Renal cortical epithelial cell (primary cell): ENCODE results near the gene CAPN9. TPM values are rescaled to one million over a fixed set of nuclear protein-coding genes. Genes with fewer than 3 reads are reported as not detected.
"Not testable (repeated sequence)": the region's sequence is repeated elsewhere in the genome, so short reads cannot be mapped to it uniquely, and the experiment has no call there.

Source experiments
- DNase-seq: peaks from one replicate; pipeline ENCODE4 v3.0.0-alpha.2; 2011; ENCODE audit warnings: low read depth
- total RNA-seq: library from RNA; depleted of rRNA; stranded (reverse); fragments of >200 nt; gene quantifications from 2 replicates; pipeline ENCODE4 v1.2.3, GENCODE V29; 2014

The CAPN9 gene
- total RNA-seq, 1 donor from 2014 or later, result 0.05 TPM

DNA sequence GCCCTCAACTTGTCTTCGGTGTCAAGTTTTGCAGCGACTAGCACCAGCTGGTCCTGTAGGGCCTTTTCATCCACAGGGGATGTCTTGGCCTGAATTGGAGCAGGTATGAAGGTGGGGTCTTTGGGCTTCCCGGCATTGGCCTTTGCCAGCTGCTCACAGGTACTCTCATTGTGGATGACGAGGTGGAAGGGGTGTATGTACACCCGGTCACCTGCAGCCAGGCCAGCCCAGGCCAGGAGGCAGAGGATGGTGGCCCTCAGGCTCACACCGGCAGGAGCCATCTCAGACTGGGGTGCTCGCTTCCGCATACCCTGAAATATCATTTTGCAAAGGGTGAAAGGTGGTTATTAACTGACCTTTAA lies 36.7 kb upstream of the CAPN9 start:
- DNase-seq, result no peak

DNA sequence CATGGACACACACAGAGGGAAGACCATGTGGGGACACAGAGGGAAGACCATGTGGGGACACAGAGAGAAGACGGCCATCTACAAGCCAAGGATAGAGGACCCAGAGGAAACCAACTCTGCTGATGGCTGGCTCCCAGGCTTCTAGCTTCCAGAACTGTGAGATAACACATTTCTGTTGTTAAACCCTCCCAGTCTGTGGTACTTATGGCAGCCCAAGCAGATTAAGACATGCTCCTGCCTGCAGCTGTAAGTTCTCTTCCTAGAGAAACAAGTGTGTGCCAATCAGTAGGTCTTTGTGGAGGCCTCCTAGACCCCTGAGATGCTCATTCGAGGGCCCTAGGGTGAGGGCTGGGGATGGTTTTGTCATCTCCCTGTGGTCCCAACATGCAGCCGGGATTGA lies 35.9 kb upstream of the CAPN9 start:
- no peak for DNase-seq

DNA sequence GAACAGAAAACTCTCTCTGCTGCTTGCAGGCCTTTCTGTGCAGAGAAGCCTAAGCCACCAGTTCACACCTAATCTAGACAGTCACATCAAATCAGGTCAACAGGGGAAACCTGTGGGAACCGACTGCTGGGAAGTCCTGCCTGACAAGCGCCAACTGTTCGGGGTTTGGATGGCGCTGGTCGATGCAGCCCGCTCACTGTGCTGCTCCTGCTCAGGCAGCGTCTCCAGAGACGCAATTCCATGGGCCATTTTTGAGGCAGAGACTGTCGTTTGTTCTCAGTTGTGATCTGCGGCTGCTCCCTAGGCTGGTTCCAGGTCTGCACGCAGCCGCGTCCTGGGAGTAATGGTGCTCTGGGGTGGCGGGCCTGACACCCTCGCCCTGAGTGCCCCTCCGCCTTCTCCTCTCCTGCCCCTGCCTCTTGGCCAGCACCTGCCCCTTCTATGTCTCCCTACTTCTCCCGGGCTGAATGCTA lies 34.7 kb upstream of the CAPN9 start:
- no peak for DNase-seq

DNA sequence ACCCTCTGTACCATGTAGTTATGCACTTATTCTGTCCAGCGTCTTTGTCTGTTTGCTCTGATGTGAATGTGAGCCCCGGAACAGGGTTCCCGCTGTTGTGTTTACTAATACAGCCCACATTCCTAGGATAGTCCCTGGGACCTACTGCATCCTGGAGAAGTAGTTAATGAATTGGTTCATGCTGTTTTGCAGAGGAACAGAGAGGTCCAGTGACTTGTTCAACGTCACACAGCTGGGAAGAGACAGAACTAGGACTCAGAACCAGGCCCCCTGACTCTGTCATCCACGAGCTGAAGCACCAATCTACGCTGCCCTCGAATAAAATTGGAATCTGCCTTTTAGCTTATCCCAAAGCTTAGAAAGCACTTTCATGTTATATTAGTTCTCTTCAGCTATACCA lies 34.0 kb upstream of the CAPN9 start:
- no peak for DNase-seq

DNA sequence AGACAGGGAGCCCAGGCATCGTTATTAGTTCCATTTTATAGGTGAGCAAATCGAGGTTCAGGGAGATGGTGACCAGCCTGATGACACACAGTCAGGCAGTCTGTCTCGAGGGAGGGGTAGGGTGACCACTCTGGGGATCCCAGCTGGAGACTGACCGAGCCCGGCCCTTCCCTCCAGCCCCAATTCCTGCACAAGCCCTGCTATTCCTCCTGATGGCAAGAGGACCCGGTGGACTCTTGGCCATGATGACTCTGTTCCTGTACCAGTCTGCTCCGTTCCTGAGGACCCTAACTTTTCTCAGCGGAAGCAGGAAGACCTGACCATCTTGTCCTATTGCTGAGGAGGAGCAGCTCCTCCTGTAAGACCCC lies 33.7 kb upstream of the CAPN9 start:
- no peak for DNase-seq

DNA sequence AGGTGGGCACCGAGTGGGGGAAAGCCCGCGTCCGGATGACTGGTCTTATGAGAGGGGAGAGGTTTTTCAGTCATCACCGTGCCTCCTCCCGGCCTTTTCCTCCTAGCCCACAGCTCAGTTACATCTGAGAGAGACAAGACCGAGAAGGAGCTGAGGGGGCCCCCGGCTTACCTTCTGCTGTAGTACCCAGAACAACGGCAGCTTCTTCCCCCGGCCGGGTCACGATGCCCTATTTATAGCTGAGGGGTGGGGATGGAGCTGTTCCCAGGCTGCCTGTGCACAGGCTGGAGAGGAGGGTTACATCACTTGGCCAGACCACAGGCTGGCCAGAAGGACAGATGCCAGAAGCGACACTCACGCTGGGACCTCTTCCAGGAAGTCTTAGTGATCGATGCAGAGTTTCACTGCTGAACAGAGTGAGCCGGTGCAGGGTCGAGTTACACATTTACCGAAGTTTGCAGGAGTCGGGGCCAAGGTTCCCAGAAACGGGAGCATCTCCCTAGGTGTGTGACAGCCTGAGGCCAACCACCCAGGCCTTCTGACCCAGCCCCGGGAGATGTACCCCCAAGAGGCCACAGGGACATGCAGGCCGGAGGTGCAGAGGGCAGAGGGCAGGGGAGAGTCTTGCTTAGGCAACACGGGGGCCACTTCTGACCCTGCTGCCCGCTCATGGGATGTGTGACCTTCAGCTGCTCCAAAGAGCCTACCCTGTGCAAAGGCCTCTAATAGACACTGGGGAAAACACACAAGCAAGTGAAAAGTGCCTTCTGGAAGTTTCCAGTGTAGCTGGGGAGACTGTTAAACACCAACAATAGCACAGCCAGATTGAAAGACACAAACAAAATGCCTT lies 33.0 kb upstream of the CAPN9 start, which contains the start of gene AGT:
Gene AGT (minus strand): TSS at position 208 of the 850 bp plus-strand sequence. CDS start 3,299 bp downstream, outside the sequence.
- DNase-seq, result peak; percentile 83

DNA sequence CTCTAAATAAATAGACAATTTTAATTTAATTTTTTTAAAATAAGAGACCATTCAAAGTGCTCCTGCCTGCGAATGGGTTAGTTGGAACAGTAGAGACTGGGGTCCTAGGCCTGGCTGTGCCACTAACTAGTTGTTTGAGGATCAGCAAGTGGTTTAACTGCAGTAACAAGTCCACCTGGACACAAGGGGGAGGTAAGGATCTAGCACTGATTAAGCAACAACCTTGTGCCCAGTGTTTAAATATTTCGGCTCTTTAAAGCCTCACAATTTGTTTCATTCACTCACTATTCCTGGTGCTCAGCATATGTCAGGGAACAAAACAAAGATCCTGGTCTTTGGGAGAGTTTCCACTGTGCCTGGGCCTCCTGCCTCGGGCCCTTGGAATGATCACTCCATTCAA lies 31.7 kb upstream of the CAPN9 start:
- peak; percentile 18 for DNase-seq

DNA sequence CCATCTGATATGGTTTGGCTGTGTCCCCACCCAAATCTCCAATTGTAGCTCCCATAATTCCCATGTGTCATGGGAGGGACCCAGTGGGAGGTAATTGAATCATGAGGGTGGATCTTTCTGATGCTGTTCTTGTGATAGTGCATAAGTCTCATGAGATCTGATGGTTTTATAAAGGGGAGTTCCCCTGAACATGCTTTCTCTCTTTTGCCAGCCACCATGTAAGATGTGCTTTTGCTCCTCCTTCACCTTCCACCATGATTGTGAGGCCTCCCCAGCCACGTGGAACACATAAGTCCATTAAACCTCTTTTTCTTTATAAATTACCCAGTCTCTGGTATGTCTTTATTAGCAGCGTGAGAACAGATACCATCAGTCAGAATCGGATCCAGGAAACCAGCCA lies 30.7 kb upstream of the CAPN9 start:
- not testable (repeated sequence) for DNase-seq

DNA sequence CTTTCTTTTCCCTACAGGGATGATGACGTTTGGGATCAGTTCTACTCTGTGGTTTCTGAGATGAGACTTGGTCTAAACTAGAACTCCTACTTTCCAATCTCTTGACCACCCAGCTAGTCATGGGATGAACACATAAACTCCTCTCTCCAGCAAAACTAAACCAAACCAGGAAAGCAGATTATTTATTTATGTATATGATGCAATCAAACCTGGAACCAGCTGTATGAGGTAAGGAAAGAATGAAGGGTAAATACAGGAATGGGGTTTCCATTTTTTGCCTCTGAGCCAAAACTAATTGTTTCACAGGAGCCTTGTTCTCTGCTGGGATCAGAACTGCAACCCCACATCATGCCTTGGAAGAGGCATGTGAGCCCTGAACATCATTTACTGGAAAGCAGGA lies 29.9 kb upstream of the CAPN9 start:
- DNase-seq, result peak; percentile 15

DNA sequence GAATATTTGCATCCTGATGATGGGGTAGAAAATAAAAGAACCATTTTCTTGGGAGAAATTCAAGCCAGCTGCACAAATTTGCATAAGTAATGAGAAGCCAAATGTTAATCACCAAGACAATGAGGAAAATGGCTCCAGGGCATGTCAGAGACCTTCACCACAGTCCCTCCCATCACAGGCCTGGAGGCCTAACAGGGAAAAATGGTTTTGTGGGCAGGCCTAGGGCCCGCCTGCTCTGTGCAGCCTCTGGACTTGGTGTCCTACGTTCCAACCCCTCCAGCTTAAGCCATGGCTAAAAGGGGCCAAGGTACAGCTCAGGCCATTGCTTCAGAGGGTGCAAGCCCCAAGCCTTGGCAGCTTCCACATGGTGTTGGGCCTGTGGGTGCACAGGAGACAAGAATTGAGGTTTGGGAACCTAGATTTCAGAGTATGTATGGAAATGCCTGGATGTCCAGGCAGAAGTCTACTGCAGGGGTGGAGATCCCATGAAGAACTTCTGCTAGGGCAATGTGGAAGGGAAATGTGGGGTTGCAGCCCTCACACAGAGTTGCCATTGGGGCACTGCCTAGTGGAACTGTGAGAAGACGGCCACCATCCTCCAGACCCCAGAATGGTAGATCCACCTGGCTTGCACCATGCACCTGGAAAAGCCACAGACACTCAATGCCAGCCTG lies 25.2 kb upstream of the CAPN9 start:
- DNase-seq, result not testable (repeated sequence)

DNA sequence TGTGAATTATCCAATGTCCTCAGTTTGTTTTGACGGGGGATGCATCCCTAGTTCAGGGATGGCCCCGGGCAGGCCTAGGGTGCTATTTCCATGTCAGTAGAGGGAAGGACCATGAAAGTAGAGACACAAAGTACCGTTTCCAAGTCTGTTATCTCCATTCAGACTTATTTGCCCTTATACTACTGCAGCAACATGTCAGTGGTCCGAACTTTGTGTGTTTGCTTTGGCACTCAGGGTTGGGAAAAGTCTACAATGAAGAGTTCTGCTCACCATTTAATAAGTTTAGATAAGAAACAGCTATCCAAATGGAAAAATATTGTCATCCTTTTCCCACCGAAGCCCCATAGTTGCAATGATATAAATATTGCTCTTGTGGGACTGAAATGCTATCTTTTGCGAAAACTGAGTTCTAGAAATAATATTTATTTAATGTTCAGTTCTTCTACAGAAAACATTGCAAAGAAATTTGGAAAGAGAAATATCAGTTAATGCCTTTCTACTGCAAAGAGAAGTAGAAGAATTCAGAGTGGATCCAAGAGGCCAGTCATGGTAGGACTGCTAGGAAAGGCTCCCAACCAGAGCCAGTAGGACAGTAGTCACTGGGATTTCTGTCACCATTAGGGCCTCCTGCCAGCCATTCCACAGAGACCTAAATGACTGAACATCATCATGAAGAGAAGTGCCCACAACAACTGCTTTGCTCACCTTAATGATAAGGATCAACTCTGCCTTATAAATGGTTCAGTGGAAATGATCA lies 21.8 kb upstream of the CAPN9 start:
- DNase-seq, result no peak

DNA sequence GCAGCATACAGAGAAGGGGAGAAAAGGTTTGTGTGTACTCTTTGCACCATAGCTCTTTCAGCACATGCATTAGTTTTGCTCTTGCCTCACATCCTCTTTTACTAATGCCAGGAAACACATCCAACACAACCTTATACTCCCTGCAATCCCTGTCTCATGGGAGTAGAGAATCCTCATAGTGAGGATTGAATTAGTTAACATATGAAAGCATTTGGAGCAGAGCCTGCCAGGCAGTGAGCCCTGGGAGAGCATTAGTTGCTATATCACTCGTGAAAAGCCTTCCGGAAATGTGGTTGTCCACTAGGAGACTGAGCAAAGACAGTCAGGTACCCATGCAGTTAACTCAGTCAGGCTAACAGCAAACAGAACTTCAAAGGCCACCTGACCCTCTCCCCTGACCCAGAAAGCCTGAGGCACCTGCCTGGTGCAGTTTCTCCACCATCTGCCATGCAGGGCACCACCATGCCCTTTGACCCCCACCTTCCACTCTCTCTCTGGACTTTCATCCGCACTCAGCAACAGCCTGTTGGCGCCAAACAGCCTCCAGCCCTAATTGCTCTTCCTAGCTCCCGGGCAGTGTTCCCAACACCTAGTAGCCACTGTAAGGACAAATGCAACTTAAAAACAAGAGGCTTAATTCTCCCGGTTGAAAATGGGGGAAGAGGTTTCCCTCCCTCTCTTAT lies 18.3 kb upstream of the CAPN9 start:
- DNase-seq, result peak; percentile 16

DNA sequence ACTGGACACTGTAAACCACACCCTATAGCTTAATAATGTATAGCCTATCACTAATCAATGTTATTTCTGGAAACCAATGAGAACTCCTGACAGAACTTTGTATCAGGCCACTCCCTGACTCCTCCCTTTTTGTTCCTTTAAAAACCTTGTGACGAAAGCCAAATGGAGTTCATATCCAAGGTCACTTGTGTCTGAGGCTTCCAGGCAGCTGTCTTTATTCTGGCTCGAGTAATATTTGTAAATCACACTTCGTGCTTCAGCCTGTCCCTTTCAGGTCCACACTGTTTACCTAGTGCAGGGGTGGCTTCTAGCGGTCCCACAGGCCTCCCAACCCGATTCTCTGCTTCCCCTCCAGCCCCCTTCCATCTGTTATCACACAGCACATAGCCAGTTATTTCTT lies 16.2 kb upstream of the CAPN9 start:
- no peak for DNase-seq

DNA sequence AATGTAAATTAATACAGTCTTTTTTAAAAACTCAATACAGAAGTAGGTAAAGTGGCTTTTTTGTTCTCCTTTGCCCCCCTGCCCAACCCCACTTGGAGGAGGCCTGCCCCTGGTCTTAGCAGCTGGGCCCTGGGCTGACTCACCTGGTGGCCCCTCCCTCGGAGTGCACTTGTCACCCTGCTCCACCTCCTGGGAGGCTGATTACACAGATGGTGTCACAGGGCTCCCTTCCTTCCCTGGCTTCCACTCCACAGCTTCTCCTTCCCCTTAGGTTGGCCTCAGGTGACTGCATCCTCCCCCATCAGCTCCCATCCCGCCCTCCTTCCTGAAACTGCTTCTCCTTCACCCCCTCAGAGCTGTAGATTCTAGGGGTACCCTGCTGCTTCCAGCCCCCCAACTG lies 11.7 kb upstream of the CAPN9 start:
- DNase-seq, result no peak

DNA sequence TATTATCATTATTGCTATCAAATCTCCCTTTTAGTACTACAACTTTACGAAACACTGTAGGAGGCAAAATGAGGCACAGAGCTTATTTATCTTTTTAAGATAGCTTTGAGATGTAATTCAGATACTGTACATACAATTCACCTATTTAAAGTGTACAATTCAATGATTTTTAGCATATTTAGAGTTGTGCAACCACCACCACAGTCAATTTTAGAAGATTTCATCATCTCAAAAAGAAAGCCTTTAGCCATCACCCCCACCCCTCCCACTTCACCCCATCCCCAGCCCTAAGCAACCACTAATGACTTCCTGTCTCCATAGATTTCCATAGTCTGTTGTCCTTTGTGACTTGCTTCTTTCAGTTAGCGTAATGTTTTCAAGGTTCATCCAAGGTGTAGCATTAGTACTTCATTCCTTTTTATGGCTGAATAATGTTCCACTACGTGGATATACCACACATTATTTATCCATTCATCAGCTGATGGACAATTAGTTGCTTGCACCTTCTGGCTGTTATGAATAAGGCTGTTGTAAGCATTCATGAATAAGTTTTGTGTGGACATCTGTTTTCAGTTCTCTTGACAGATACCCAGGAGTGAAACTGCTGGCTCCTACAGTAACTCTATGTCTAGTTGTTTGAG lies 9.4 kb upstream of the CAPN9 start:
- DNase-seq, result no peak

DNA sequence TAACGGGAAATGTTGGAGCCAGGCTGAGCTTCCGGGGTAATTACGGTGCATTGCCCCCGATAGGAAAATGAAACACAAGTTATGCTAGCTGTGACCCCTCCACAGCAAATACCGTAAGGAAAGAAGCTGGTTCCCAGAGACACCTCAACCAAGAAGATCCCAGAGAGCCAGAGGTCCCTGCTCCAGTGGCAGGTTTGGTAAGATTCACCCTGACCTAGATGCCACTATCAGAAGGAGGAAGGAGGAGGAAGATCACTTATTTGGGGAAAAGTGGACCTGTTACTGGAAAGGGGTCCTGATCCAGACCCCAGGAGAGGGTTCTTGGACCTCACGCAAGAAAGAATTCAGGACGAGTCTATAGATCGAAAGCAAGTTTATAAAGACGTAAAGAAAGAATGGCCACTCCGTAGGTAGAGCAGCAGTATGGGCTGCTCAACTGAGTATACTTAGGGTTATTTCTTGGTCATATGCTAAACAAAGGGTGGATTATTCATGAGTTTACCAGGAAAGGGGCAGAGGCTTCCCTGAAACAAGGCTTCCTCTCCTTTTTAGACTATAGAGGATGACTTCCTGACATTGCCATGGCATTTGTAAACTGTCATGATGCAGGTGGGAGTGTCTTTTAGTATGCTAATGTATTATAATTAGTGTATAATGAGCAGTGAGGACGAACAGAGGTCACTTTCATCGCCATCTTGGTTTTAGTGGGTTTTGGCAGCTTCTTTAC lies 7.5 kb upstream of the CAPN9 start:
- DNase-seq, result no peak

DNA sequence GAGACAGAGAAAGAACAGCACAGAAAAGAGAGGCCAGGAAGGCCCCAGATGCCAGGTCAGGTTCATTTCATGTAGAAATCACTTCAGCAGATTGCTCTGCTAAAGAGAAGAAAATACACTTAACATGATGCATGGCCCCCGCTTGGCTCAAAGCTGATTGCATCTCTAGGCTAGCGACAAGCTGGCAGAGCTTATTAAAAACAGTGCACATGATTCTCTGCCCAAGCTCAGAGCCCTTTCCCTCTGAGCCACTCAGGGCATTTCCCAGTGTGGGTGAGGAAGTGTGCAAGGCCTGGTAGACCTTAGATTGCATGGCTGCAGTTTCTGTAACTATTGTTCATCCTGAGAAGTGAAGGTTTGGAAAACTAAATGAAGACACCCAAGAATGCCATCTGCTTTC lies 3.3 kb upstream of the CAPN9 start:
- DNase-seq, result no peak

DNA sequence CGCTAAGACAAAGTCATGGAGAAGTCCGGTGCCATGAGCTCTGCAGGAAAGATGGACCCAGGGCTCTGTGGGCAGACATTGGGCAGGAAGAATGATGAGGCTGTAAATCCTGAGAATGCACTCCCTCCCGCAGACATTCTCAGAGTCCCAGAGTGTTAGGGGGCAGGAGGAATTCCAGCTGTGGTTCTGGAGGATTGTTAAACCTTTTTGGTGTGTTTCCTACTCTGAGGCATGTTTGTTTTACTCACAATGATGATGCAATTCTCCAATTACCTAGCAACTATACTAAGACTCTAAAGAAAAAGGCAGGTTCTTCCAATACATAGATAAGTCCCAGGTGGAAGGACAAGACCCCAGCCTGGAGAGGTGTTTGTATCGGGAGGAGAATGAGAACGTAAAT lies 2.8 kb upstream of the CAPN9 start:
- peak; percentile 84 for DNase-seq

DNA sequence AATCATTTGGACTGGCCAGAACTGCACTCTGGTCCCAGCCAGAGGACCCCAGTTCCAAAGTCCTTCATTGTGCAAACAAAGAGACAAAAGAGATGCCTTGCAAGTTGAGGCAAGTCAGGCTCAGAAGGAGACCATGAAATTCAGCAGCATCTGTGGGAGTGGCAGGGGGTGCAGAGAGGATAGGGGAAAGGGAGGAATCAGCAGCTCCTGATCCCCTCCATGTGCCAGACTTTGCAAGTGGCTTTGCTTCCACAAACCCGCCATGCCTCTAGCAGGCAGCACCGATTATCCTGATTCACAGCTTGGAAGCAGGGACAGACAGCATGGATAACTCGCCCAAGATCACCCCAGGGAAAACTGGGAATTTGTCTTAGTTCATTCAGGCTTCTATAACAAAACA lies 2.1 kb upstream of the CAPN9 start:
- no peak for DNase-seq

DNA sequence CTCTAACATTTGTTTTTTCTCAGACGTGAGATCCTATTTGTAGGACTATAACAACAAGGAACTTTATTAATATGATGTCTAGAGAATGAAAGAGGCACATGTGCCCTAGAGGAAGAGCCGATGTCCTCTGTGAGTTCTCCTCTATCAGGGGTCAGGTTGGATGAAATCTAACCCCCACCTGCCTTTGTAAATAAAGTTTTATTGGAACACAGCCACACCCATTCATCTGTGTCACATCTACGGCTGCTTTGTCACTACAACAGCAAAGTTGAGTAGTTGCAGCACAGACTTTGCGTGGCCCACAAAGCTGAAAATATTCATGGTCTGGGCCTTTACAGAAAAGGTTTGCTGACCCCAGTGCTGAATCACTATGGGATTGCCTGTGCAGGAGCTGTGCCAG lies 571 bp upstream of the CAPN9 start:
- DNase-seq, result no peak
